IMR-90 (cell line): Measurements from ENCODE around the gene EPB41L5.

Experiments
- BHLHE40 ChIP-seq: fragments of 150-350 bp; IDR thresholded peaks from 2 replicates; pipeline ENCODE4 v1.6.1; 2016; ENCODE audit warnings: mild to moderate bottlenecking, low read depth, low read length
- CHD1 ChIP-seq: IDR thresholded peaks from 2 replicates; pipeline ENCODE4 v1.6.1; 2012; ENCODE audit warnings: low read depth, low read length, improper control_type of control experiment
- CTCF ChIP-seq: conservative IDR thresholded peaks from 2 replicates; pipeline ENCODE4 v1.5.1; 2012; ENCODE audit warnings: mild to moderate bottlenecking, low read depth, low read length, improper control_type of control experiment
- POLR2A ChIP-seq: IDR thresholded peaks from 2 replicates; pipeline ENCODE4 v1.6.1; 2012; ENCODE audit warnings: mild to moderate bottlenecking, low read depth, low read length
- RAD21 ChIP-seq: IDR thresholded peaks from 2 replicates; pipeline ENCODE4 v1.6.1; 2012; ENCODE audit warnings: low read length, improper control_type of control experiment
- RCOR1 ChIP-seq: IDR thresholded peaks from 2 replicates; pipeline ENCODE4 v1.6.1; 2012; ENCODE audit warnings: mild to moderate bottlenecking, low read length, improper control_type of control experiment; ENCODE audit not compliant: insufficient replicate concordance
- RFX5 ChIP-seq: IDR thresholded peaks from 2 replicates; pipeline ENCODE4 v1.8.0; 2012; ENCODE audit warnings: low read depth, mild to moderate bottlenecking, low read length, moderate library complexity
- SMC3 ChIP-seq: fragments of 150-350 bp; IDR thresholded peaks from 2 replicates; pipeline ENCODE4 v1.6.1; 2016; ENCODE audit warnings: low read depth, mild to moderate bottlenecking, antibody characterized with exemption, low read length, moderate library complexity
- USF2 ChIP-seq: fragments of 150-350 bp; IDR thresholded peaks from 2 replicates; pipeline ENCODE4 v1.6.1; 2017; ENCODE audit warnings: mild to moderate bottlenecking, antibody characterized with exemption, low read length, low read depth
- TF ChIP-seq, protein P1 (sequence below): fragments of 150-350 bp; IDR thresholded peaks from 2 replicates; pipeline ENCODE4 v1.6.1; 2016; ENCODE audit warnings: low read depth, mild to moderate bottlenecking, low read length, moderate library complexity, borderline replicate concordance

GRCh38 chr2:120014226-120014980 is 1.5 kb downstream of the EPB41L5 start:
- TF ChIP-seq CTCF (no peak), POLR2A (no peak), SMC3 (no peak), RAD21 (no peak), USF2 (no peak), RCOR1 (no peak), BHLHE40 (no peak), RFX5 (no peak), CHD1 (no peak)
- TF ChIP-seq, protein P1, sequence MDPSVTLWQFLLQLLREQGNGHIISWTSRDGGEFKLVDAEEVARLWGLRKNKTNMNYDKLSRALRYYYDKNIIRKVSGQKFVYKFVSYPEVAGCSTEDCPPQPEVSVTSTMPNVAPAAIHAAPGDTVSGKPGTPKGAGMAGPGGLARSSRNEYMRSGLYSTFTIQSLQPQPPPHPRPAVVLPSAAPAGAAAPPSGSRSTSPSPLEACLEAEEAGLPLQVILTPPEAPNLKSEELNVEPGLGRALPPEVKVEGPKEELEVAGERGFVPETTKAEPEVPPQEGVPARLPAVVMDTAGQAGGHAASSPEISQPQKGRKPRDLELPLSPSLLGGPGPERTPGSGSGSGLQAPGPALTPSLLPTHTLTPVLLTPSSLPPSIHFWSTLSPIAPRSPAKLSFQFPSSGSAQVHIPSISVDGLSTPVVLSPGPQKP = no peak
